Stimulated activated CD4-positive, alpha-beta T cell treated with anti-CD3 and anti-CD28 coated beads, Interleukin-1b, Interleukin-23, amount 100 ng/mL, for 4 hours (primary cell): ENCODE results near the gene NUDCD2.

ENCODE experiments used
- DNase-seq, 2 donors: peaks; one replicate each; pipeline ENCODE4 v3.0.0-alpha.2; 2020; ENCODE audit warnings: low read depth in 2 of 2

The NUDCD2 gene, protein sequence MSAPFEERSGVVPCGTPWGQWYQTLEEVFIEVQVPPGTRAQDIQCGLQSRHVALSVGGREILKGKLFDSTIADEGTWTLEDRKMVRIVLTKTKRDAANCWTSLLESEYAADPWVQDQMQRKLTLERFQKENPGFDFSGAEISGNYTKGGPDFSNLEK

DNA sequence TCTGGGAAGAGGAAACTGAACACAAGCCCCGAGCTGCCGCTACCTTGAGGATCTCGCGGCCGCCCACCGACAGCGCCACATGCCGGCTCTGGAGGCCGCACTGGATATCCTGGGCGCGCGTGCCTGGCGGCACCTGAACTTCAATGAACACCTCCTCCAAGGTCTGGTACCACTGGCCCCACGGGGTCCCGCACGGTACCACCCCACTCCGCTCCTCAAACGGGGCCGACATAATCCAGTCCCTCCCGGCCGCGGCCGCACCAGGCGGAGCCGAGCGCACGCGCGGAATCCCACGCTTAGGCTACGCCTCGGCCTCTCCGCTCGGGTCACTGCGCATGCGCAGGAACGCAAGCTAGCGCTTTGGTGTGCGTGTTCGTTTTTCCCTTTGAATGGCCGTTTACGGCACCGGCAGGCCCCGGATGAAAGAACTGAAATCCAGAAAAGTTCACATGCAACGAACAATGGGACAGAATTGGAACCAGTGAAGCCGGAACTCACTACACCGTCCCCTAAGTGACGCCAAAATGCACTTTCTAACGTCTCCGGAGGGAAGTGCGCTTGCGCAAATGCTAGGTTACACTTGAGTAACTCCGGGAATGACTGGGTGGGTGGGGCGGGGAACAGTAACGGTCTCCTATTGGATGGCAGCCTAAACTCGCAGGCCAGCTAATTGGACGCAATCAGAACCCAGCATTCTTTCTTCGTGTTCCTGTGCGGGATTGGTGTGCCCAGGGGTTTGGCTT, at the start of gene NUDCD2:
NUDCD2 (minus strand) TSS at position 284 of the 743 bp plus-strand sequence; CDS start at position 232, 52 bp downstream.
- DNase-seq: peak; percentile 94 to 95

DNA sequence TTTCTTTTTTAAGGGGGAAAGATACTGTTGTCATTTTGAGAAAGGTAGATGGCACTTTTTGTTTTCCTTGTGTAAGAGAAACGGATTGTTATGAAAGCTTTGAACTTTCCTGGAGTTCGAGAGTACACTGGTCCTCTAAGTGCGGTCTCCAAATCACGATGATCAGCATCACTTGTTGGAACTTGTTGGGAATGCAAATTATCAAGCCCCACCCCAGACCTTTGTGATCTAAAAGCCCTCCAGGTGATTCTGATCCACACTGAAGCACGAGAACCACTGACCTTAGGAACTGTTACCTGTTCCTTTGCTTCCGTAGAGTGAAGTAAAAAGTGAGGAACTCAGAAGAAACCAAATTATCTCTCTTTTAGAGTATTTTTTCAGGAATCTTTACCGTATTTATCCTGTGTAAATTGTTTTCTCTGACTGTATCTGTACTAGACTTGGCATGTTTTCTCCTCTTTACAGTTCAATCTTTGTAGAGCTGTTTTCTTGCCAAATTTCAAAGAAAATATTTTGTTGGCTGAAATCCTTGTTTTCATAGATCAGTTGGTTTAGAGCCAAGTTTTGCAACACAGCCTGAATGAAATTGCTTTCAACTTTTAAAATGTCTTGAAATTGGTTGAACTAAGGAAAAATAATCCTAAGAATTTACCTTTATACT, 49.5 kb upstream of the NUDCD2 start:
- DNase-seq: no peak

DNA sequence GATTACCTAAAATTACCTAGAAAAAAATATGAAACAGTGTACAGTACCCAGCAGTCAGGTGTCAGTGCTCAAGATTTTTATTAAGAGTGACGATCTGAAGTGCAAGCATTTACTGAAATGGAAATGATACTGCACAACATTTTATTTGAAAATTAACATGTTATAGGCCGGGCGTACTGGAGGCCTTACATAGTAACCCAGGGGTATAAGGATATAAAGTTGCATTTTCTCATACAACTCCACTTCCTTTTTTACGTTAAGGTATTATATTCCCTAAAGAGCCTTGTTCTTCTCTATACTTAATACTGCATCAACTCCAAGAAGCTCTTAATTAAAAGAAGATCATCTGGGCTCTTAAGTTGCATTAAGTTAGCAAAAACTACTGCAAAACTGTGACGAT, 48.9 kb upstream of the NUDCD2 start:
- no peak for DNase-seq

DNA sequence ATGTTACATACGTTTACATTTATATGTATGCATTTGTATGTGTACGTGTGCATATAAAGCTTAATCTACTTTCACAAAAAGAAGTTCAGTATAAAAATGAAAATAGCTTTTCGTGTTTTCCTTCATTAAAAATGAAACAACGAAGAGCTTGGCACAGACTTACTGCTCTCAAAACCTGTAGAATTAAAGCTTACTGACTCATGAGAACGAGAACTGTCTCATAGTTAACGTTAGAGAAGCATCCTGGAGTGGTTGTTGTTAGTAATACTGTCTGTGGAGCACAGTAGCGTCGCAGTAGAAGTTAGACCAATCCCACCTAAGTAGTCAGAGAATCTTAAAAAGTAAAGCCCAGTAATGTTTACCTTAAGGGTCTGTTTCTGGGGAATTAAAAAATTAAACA, 46.8 kb upstream of the NUDCD2 start:
- DNase-seq: no peak

DNA sequence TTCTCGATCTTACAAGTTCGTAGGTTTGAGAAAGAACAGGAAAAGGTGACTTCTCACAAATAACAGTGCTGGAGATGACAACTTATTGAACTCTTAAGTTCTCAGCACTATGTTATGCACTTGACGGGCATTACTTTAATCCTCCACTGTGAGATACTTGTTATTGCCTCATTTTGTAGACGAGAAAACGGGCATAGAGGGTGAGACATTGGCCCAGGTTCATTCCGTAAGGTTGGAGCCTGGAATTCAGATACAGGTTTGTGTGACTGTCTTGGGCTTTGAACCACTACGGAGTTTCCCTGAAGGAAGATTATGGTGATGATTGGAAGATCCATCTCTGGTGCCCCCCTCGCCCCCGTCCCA, 46.2 kb upstream of the NUDCD2 start:
- no peak for DNase-seq

DNA sequence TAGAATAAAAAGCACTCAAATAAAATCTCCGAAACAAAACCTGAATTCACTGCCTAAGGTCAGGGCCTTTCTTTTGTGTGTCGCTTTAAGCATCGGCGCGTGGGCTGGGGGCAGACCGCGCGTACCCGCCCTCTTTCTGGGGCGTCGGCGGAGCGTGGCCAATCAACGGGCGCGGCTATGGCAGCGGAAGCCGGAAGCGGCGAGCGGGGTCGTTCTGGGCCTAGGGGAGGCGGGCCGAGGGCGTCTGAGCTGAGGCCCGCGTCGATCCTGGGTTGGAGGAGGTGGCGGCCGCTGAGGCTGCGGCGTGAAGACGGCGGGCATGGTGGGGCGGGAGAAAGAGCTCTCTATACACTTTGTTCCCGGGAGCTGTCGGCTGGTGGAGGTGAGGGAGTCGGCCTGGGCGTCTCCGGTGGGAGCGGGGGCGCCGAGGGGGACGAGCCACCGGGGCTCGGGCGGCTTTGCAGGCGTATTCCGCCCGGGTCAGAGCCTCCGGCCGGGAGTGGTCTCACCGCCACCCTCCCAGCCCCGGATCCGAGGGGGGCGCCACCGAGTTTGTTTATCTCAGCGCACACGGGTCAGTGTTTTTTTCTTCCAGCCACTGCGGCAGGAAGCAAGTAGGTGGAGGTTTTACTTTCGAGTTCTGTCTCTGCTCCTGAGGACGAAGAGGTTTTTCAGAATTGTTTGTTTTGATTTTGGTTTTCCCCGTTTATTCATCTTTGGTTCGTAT, 45.6 kb upstream of the NUDCD2 start, which contains the start of gene MAT2B:
MAT2B (plus strand) TSS at position 252 of the 727 bp plus-strand sequence; CDS start at position 320, 68 bp downstream.
- DNase-seq: peak; percentile 89 to 91

DNA sequence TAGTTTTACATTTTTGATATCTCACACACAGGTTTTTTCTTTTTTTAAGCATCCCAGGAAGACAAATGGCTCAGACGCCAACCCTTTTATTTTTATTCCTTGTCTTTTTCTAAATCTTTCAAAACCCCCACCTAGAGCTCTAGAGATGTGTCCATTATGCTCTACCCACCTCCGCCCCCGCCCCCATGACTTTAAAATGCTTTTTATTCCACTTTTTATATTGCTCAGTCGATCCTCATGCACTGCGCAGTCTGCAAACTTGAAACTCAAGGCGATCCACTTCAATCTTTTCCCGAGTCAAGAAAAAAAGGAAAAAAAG, 45.1 kb upstream of the NUDCD2 start:
- no peak for DNase-seq

DNA sequence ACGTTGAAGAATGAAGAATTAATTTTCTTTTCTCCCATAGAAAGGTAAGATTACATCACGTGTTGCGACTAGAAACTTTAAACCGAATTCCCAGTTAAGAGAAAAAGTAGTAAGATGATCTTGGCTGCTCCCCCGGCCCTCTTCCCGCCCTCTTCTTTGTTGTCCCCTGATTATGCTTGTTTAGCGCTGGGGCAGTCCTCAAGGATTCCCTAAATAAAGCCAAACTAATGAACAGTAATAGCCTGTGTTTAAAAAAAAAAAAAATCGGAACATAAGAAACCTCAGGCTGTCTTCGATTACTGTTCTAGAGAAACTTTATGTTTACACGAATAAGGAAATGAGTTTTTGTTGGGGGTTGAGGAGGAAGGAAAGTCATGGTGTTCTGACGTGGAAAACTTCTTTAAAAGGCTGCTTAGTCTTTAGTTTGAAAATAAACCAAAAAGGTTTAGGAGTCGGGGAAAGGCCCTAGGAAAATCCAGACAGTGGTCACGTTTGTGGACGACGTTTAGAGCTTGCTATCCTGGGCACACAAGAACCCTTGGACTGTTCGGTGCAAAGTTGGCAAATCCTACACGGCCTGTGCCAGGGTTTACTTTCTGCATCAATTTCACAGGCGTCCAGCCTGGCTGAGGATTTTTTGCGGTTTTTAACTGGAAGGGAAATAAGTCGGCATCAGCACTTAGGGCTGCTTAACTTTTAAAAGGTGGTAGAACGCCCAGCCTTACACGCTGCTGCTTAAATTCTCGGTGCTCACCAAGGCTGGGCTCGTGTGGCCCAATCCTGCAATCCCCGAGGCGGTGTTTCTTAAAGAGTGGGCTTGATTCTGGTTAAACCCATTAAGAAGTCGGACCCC, 44.4 kb upstream of the NUDCD2 start:
- DNase-seq: peak; percentile 12

DNA sequence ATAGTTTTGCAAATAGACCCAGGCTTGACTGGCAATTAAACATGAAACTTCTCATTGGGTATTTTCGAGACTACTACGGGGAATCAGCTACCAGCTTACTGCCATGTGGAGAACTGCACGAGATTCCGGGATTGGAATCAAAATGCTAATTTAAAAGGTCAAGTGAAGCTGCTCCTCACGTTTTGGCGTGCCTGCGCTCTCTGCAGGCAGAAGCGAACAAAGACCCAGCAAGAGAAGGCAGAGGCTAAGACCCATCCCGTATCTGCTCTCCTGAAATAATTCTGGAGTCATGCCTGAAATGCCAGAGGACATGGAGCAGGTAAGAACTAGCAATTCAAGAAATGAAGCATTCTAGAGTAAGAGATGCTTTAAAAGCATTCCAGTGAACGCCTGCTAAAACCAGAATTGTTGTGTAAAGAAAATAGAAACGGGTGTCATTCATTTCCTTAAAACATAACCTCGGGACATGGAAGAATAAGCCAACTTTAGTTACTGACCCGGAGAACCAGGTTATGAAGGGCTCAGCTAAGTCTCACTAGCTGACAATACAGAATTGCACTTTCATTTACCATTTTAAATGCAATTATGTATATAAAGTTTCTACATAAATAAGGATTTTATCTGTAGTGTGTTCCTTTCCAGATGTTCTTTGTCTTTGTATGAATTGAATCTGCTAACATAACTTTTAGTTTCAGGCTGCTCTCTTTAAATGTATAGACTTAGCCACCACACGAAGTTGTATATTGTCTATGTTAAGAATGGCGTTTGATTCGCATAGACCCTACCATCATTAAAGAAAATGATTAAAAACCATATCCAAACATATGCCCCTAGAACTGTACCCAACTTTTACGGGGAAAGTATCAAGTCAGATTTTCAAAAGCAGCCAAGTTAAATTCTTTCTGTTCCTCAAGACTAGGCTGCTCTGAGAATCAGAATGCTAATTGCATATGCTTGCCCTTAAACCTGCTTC, 43.5 kb upstream of the NUDCD2 start:
- peak; percentile 11 to 14 for DNase-seq

DNA sequence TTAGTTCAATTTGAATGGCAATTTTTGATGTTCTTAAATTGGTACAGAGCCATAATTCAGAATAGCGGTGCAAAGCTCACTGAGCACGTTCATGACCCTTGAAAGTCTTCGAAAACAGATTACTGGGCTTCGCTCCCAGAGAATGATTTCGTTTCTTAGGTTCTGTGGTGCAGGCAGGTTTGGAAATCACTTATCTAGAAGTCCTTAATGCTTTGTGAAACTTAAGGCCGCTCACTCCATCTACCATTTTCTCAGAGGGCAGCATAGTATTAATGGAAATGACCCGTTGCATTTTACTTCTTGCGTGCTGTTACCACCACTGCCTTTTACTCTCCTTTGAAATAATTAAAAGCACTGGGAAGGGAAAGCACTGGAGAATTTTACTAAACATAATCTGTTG, 42.6 kb upstream of the NUDCD2 start:
- no peak for DNase-seq

DNA sequence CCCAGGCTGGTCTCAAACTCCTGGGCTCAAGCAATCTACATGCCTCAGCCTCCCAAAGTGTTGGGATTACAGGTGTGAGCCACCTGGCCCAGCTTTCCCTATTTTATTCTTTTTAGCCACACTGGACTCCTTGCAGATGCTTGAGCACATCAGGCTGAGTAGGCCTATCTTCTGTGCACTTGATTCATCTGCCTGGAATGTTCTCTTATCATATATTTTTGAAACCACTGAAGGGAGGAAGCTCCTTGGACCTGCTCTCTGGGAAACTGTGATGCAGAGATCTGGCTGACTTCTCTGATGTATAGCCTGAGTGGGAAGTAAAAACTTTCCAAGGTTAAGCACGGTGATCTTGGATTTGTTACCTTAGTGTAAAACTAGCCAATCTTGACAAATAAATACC, 39.0 kb upstream of the NUDCD2 start:
- DNase-seq: no peak

DNA sequence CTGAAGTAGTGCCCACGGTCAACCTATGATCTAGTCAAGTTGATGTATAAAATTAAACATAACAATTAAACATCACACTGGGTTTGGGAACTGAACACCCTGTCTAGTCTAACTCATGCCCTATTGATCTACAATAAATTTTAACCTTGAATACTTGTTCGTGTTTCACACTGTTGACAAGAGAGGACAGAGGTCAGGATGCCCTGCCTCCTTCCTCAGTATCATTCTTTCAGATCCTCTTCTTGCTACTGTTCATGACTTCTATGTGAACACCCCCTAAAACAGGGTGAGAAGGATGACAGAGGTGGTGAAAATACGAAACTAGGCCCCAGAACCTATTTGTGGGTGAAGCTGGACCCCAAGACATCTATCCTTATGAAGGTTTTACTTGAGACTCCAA, 37.4 kb upstream of the NUDCD2 start:
- no peak for DNase-seq

DNA sequence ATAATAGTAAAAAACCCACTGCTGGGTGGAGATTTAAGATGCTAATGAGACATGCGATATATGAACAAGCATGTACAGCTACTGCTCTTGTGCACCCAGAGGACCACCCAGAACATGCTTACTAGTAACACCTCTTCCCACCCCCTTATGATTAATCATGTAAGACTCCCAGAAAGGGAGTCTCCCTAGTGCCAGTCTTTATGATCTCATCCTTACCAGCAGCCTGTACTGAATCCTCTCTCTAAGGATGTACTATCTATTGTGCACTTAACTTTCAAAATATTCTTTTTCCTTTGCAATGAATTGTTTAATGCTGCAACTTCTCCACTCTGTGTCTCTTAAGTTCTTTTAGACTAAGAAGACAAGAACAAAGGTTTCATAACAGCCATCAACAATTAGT, 36.4 kb upstream of the NUDCD2 start:
- DNase-seq: no peak

DNA sequence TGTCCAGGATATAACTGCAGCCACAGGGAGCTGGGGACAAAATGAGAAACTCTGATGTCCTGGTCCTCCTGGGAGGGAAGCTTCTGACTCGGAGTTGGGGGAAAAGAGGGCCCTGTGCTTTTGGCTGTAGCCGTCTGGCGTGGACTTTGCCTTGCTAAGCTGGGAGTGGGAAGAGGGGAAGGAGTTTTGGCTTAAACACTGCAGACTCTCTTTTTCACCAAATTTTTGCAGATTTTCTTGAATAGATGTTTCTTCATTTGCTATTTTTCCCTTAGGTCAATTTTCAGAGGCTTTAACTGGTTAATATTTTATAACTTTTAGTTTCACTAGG, 29.8 kb upstream of the NUDCD2 start:
- no peak for DNase-seq

DNA sequence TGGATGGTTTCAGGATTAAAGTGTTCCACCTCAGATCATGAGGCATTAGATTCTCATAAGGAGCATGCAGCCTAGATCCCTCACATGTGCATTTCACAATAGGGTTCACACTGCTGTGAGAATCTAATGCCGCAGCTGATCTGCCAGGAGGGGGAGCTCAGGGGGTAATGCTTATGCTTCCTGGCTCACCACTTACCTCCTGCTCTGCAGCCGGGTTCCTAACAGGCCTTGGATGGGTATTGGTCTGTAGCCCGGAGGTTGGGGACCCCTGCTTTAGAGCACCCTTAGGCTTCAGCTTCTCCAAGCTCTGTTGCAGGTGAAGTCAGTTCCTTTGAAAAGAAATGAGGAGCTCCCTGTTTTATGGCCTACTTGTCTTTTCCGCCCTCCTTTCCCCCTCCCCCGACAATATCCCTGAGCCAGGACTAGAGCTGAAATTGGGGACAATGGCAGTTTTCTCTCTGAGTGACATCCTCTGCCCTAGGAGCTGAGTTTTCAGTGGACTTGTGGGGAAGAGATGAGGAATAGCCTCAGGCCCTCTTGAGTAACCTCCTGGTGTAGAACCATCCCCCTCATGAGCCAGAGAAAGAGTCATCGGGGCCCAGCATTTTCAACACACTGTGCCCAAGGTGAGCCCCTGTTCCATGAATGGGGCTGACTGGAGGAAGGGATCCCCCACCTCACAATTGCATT, 29.3 kb upstream of the NUDCD2 start:
- DNase-seq: no peak

DNA sequence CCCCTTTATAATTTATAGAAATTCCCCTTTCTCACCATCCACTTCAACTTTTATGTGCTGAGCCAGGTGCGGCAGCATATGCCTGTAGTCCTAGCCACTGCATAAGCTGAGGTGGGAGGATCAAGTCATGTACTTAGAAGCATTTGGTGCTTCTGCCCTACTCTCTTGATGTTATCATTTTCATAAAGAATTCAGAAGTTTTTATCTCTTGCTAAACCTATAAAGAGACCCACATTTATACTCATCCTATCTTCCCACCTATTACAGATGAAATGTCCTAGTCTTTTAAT, 19.0 kb upstream of the NUDCD2 start:
- DNase-seq: no peak

DNA sequence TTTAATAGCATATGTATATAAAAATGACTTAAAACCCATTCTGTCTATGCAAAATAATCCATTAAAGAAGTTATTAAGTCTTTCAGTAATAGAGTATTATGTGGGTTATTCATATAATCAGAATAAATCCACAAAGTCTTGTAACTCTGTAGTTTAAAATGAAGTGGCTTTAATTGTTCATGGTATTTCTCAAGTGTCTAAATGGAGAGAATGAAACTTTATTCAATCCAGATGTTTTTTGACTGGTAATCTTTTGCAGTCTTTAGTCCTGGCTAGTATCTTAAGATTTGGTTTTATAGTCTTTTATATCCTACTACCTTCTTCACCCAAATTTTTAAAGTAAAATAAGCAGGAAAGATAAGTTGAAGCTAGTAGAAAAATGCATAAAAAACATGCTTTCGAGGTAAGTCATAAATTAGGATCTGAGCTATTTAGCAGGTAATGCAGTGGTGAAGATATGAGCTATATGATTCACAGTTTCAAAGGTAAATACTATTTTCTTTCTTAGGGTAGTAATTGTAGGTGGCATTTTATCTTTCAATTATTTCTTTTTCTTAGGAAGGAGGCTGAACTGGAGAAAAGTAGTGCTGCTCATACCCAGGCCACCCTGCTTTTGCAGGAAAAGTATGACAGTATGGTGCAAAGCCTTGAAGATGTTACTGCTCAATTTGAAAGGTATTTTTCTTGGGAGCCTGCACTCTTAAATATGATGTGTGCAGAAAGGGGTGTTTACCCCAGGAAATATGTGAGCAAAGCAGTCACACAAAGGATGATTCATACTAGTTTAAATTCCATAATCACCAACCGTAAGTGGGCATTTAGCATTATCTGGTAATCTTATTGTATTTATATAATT, 18.5 kb upstream of the NUDCD2 start:
- no peak for DNase-seq

DNA sequence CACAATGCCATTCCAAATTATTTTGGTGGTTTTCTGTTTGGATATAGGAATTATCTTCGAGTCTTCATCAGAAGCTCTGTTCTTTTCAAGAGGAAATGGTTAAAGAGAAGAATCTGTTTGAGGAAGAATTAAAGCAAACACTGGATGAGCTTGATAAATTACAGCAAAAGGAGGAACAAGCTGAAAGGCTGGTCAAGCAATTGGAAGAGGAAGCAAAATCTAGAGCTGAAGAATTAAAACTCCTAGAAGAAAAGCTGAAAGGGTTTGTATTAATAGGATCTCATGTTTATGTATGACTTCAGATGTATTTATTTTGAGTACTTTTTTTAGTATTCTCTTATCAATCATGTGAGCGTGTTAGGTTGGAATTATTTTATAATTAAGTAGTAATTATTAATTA, 15.5 kb upstream of the NUDCD2 start:
- DNase-seq: no peak

DNA sequence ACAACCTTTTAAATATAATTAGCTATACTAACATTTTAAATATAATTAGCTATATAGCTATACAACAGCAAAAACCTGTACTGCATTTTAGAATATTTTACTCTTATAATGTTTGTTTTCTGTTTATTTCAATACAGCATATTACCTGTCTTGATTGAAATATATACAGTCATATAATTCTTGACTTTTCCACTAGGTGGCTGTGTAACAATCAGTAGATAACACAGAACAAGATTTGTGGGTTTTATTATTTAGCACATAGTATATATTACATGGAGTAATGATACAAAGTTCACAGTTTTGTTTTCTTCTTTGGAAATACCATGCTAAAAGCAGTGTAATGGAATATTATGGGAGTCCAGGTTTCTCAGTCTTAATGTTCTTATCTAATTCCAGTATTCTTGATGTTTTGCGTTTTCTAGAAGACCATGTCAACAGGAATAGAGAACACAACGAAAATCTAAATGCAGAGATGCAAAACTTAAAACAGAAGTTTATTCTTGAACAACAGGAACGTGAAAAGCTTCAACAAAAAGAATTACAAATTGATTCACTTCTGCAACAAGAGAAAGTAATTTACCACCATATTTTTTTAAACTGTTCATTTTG, 13.8 kb upstream of the NUDCD2 start:
- DNase-seq: no peak
